Esophagus squamous epithelium (tissue), 4 donors: ENCODE results near the gene PDLIM3.

Source experiments
- CTCF ChIP-seq, 6 experiments: fragments of 450-650 bp in 4 of 6; fragments of 200-600 bp in 2 of 6; sonication (generic) in 2 of 6; IDR thresholded peaks; one replicate each; pipeline ENCODE4 v1.5.1; 2016 to 2019; ENCODE audit warnings: antibody characterized with exemption in 6 of 6, mild to moderate bottlenecking in 4 of 6, moderate library complexity in 4 of 6
- POLR2A ChIP-seq, 4 donors: fragments of 450-650 bp; IDR thresholded peaks; one replicate each; pipeline ENCODE4 v1.6.1; 2017; ENCODE audit warnings: antibody characterized with exemption in 4 of 4, mild to moderate bottlenecking in 4 of 4, moderate library complexity in 3 of 4

GRCh38 chr4:185488650-185489049 is 46.7 kb downstream of the PDLIM3 start:
- no peak for TF ChIP-seq CTCF (IDR thresholded peaks at IDR 0.05)
- TF ChIP-seq POLR2A (IDR thresholded peaks at IDR 0.05), result no peak
